HepG2 (cell line): ENCODE measurements around the gene CES3. TPM values are rescaled to one million over a fixed set of nuclear protein-coding genes. Genes with fewer than 3 reads are reported as not detected.

Source experiments
- CEBPB ChIP-seq: IDR thresholded peaks from 2 replicates; pipeline ENCODE4 v1.6.1; 2011; ENCODE audit warnings: low read depth, low read length, improper control_type of control experiment, borderline replicate concordance
- GATA4 ChIP-seq: sonication (generic); IDR thresholded peaks from 2 replicates; pipeline ENCODE4 v1.6.1; 2016; ENCODE audit warnings: antibody characterized with exemption, low read depth, borderline replicate concordance
- KDM6A ChIP-seq: IDR thresholded peaks from 2 replicates; pipeline ENCODE4 v1.6.1; 2016; ENCODE audit warnings: low read depth
- NFAT5 ChIP-seq: sonication (generic); formaldehyde crosslinking; IDR thresholded peaks from 2 replicates; pipeline ENCODE4 v1.4.0; 2020; ENCODE audit warnings: missing genetic modification reagents
- NR2F2 ChIP-seq: IDR thresholded peaks from 2 replicates; pipeline ENCODE4 v1.6.1; 2012; ENCODE audit warnings: low read depth, inconsistent platforms, borderline replicate concordance
- SMARCE1 ChIP-seq: fragments of 450-650 bp; IDR thresholded peaks from 2 replicates; pipeline ENCODE4 v1.6.1; 2017; ENCODE audit warnings: borderline replicate concordance
- TRIM22 ChIP-seq: fragments of 450-650 bp; IDR thresholded peaks from 2 replicates; pipeline ENCODE4 v1.6.1; 2017
- ZBTB4 ChIP-seq: sonication (generic); formaldehyde crosslinking; IDR thresholded peaks from 2 replicates; pipeline ENCODE4 v1.4.0; 2020; ENCODE audit warnings: missing genetic modification reagents, mild to moderate bottlenecking, borderline replicate concordance
- ZNF362 ChIP-seq: sonication (generic); formaldehyde crosslinking; IDR thresholded peaks from 2 replicates; pipeline ENCODE4 v1.4.0; 2020; ENCODE audit warnings: missing genetic modification reagents, mild to moderate bottlenecking, borderline replicate concordance
- ZNF432 ChIP-seq: sonication (generic); formaldehyde crosslinking; IDR thresholded peaks from 2 replicates; pipeline ENCODE4 v1.5.0; 2020; ENCODE audit warnings: missing genetic modification reagents, mild to moderate bottlenecking, borderline replicate concordance
- ZNF597 ChIP-seq: sonication (generic); formaldehyde crosslinking; IDR thresholded peaks from 2 replicates; pipeline ENCODE4 v1.5.0; 2020; ENCODE audit warnings: missing genetic modification reagents
- polyA plus RNA-seq, 8 experiments: library from polyadenylated mRNA; depleted of rRNA in 3 of 8; stranded (reverse) in 7 of 8; unstranded in 1 of 8; fragments of >200 nt; fragmentation: Illumina TruSeq in 4 of 8; extraction: Trizol in 4 of 8; gene quantifications; 2 replicates each; pipeline versions ENCODE4 v1.2.1 to v1.2.3, GENCODE V29; 2011 to 2016; ENCODE audit warnings: low read depth in 4 of 8, missing spikeins in 1 of 8, mixed read lengths in 1 of 8; ENCODE audit not compliant: insufficient read depth in 1 of 8
- total RNA-seq, 5 experiments: library from RNA; depleted of rRNA; stranded (reverse); fragments of >200 nt; fragmentation: Illumina TruSeq; extraction: Trizol; gene quantifications; 2 replicates each; pipeline ENCODE4 v1.2.3, GENCODE V29; 2016; ENCODE audit warnings: low read depth in 1 of 5

The CES3 gene
- total and polyA plus RNA-seq, 2 of the 13 experiments (the other 11 are each of a cell fraction or from before 2014, with no cell fraction given) = 6.6 to 17.4 TPM

GRCh38 chr16:66935314-66936011, 25.6 kb upstream of the CES3 start, which contains the start of gene CES2 (continued):
- no peak for TF ChIP-seq ZNF597 (CRISPR knock-in tag)
- no peak for TF ChIP-seq CEBPB
- TF ChIP-seq NR2F2 = no peak
- TF ChIP-seq ZNF432 (CRISPR knock-in tag) = no peak
- TF ChIP-seq ZBTB4 = peak; percentile 90; the same call in 1 of the 2 replicates
- TF ChIP-seq GATA4 = peak; percentile 49; the same call in 1 of the 2 replicates
- 0 out of 2 replicates have a peak, but pooled peaks have one; percentile 39 for TF ChIP-seq KDM6A (CRISPR knock-in tag)
- no peak for TF ChIP-seq ZNF362 (CRISPR knock-in tag)
- TF ChIP-seq TRIM22 = no peak
- TF ChIP-seq SMARCE1 = no peak
- 0 out of 2 replicates have a peak, but pooled peaks have one; percentile 20 for TF ChIP-seq NFAT5 (CRISPR knock-in tag)
